ENCODE measurements around the gene ASAP3.

Gene ASAP3

GRCh38 chr1:23421343-23421742 is 62.6 kb downstream of the ASAP3 start:
- H3K36me3 ChIP-seq (ENCODE audit: insufficient read depth, low read length), result no peaks in the 10 kb centered on the region
- no peak overlapping the region for H3K4me3 ChIP-seq (ENCODE audit: low read length, poor library complexity, severe bottlenecking)
- TF ChIP-seq EZH2phosphoT487 (IDR thresholded peaks at IDR 0.05; ENCODE audit: borderline replicate concordance), result no peak
- no peak for TF ChIP-seq CTCF (conservative IDR thresholded peaks at IDR 0.05; ENCODE audit: low read length)
- peak overlapping the region; percentile 66 for H3K4me2 ChIP-seq (ENCODE audit: low read depth, low read length, poor library complexity, severe bottlenecking)
- H3F3A ChIP-seq (ENCODE audit: low read depth), result no peaks in the 10 kb centered on the region
- no peaks in the 10 kb centered on the region for H3K79me2 ChIP-seq (ENCODE audit: insufficient read depth, low read length)
- H3K9me3 ChIP-seq (ENCODE audit: insufficient read depth, low read depth, low read length), result no peaks in the 10 kb centered on the region
- H3K9me2 ChIP-seq (replicated peaks; ENCODE audit: low read depth, low read length), result no peaks in the 10 kb centered on the region
- H3K4me1 ChIP-seq (ENCODE audit: insufficient read depth, low read length, poor library complexity, severe bottlenecking), result peaks cover 37% of the 10 kb centered on the region
- no peaks in the 10 kb centered on the region for H3K27me3 ChIP-seq (ENCODE audit: insufficient read depth, low read length, poor library complexity, severe bottlenecking)
- H4K20me1 ChIP-seq (ENCODE audit: insufficient read depth, low read length, poor library complexity, severe bottlenecking), result no peaks in the 10 kb centered on the region
- H3K9ac ChIP-seq (ENCODE audit: low read depth, low read length, poor library complexity, severe bottlenecking), result peak overlapping the region; percentile 76
- H2AFZ ChIP-seq (ENCODE audit: low read length), result no peak overlapping the region; the same call in 1 of the 2 replicates

DNA sequence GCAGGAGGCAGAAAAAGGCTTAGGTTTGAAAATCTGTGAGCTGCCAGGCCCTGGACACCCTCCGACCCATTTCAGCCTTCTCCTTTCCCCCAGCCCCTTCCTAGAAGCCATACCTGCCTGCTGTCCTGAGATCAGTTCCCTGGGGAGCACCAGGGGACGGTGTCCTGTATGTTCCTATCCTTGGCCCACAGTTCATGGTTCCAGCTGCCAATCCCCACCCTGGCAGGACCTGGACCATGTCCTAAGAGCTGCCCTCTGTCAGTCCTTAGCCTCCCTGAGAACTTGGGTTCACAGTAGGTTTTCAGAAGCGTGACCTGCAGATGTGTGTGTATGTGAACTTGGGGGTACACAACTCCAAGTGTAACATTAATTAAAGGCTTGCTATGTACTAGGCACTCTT is 63.2 kb downstream of the ASAP3 start:
- H2AFZ ChIP-seq (ENCODE audit: low read length), result no peak overlapping the region
- H3K4me3 ChIP-seq (ENCODE audit: low read length, poor library complexity, severe bottlenecking), result no peak overlapping the region
- H3K36me3 ChIP-seq (ENCODE audit: insufficient read depth, low read length), result no peaks in the 10 kb centered on the region
- H3K4me2 ChIP-seq (ENCODE audit: low read depth, low read length, poor library complexity, severe bottlenecking), result no peak overlapping the region
- H3K27me3 ChIP-seq (ENCODE audit: insufficient read depth, low read length, poor library complexity, severe bottlenecking), result no peaks in the 10 kb centered on the region
- H3K9me2 ChIP-seq (replicated peaks; ENCODE audit: low read depth, low read length), result no peaks in the 10 kb centered on the region
- H3F3A ChIP-seq (ENCODE audit: low read depth), result no peaks in the 10 kb centered on the region
- peaks cover 37% of the 10 kb centered on the region for H3K4me1 ChIP-seq (ENCODE audit: insufficient read depth, low read length, poor library complexity, severe bottlenecking)
- H3K79me2 ChIP-seq (ENCODE audit: insufficient read depth, low read length), result no peaks in the 10 kb centered on the region
- no peaks in the 10 kb centered on the region for H3K9me3 ChIP-seq (ENCODE audit: insufficient read depth, low read depth, low read length)
- H4K20me1 ChIP-seq (ENCODE audit: insufficient read depth, low read length, poor library complexity, severe bottlenecking), result no peaks in the 10 kb centered on the region
- TF ChIP-seq CTCF (conservative IDR thresholded peaks at IDR 0.05; ENCODE audit: low read length) (no peak), EZH2phosphoT487 (IDR thresholded peaks at IDR 0.05; ENCODE audit: borderline replicate concordance) (no peak)
- no peak overlapping the region for H3K9ac ChIP-seq (ENCODE audit: low read depth, low read length, poor library complexity, severe bottlenecking)

GRCh38 chr1:23419180-23419579 is 64.8 kb downstream of the ASAP3 start:
- H3K27me3 ChIP-seq (ENCODE audit: insufficient read depth, low read length, poor library complexity, severe bottlenecking), result no peaks in the 10 kb centered on the region
- no peaks in the 10 kb centered on the region for H3K9me2 ChIP-seq (replicated peaks; ENCODE audit: low read depth, low read length)
- H3K36me3 ChIP-seq (ENCODE audit: insufficient read depth, low read length), result no peaks in the 10 kb centered on the region
- no peak overlapping the region for H3K4me2 ChIP-seq (ENCODE audit: low read depth, low read length, poor library complexity, severe bottlenecking)
- TF ChIP-seq EZH2phosphoT487 (IDR thresholded peaks at IDR 0.05; ENCODE audit: borderline replicate concordance) (no peak), CTCF (conservative IDR thresholded peaks at IDR 0.05; ENCODE audit: low read length) (no peak)
- no peaks in the 10 kb centered on the region for H4K20me1 ChIP-seq (ENCODE audit: insufficient read depth, low read length, poor library complexity, severe bottlenecking)
- no peak overlapping the region for H3K4me3 ChIP-seq (ENCODE audit: low read length, poor library complexity, severe bottlenecking)
- H3K79me2 ChIP-seq (ENCODE audit: insufficient read depth, low read length), result no peaks in the 10 kb centered on the region
- peak overlapping the region; percentile 26 for H3K9ac ChIP-seq (ENCODE audit: low read depth, low read length, poor library complexity, severe bottlenecking)
- H2AFZ ChIP-seq (ENCODE audit: low read length), result no peak overlapping the region
- H3K4me1 ChIP-seq (ENCODE audit: insufficient read depth, low read length, poor library complexity, severe bottlenecking), result peaks cover 37% of the 10 kb centered on the region
- H3K9me3 ChIP-seq (ENCODE audit: insufficient read depth, low read depth, low read length), result no peaks in the 10 kb centered on the region
- H3F3A ChIP-seq (ENCODE audit: low read depth), result no peaks in the 10 kb centered on the region
